Testis (tissue), 2 donors: Measurements from ENCODE around the gene FXYD5.

ENCODE experiments used
- POLR2A ChIP-seq: fragments of 450-650 bp; IDR thresholded peaks from one replicate; pipeline ENCODE4 v1.6.1; 2017; ENCODE audit warnings: antibody characterized with exemption, mild to moderate bottlenecking, moderate library complexity
- TF ChIP-seq, protein P1 (sequence below), 3 experiments: fragments of 450-650 bp in 2 of 3; fragments of 200-600 bp in 1 of 3; sonication (generic) in 1 of 3; IDR thresholded peaks; one replicate each; pipeline ENCODE4 v1.5.1; 2016 to 2019; ENCODE audit warnings: antibody characterized with exemption in 3 of 3, mild to moderate bottlenecking in 2 of 3, moderate library complexity in 1 of 3

DNA sequence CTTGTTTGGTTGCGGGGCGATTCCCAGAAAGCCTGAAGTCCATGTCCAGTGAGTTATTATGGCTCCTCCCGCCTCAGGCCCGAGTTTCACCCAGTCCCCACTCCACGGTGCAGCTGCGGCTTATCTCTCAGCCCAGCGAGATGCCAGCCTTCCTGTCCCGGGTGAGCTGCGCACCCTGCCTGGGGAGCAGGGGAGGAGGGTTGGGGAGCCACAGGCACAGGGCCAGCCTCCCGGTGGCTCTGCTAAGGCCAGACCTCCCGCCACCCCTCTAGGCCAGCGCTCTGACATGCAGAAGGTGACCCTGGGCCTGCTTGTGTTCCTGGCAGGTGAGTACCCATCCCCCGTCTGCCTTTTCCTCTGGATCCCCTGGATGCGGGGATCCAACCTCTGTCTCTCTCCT lies 35.4 kb upstream of the FXYD5 start:
- TF ChIP-seq, protein P1, sequence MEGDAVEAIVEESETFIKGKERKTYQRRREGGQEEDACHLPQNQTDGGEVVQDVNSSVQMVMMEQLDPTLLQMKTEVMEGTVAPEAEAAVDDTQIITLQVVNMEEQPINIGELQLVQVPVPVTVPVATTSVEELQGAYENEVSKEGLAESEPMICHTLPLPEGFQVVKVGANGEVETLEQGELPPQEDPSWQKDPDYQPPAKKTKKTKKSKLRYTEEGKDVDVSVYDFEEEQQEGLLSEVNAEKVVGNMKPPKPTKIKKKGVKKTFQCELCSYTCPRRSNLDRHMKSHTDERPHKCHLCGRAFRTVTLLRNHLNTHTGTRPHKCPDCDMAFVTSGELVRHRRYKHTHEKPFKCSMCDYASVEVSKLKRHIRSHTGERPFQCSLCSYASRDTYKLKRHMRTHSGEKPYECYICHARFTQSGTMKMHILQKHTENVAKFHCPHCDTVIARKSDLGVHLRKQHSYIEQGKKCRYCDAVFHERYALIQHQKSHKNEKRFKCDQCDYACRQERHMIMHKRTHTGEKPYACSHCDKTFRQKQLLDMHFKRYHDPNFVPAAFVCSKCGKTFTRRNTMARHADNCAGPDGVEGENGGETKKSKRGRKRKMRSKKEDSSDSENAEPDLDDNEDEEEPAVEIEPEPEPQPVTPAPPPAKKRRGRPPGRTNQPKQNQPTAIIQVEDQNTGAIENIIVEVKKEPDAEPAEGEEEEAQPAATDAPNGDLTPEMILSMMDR (IDR thresholded peaks at IDR 0.05): no peak
- TF ChIP-seq POLR2A: no peak
